C4-2B (cell line): Measurements from ENCODE around the gene USP36.

Experiments used
- CTCF ChIP-seq: fragments of 450-650 bp; conservative IDR thresholded peaks from 2 replicates; pipeline ENCODE4 v1.5.1; 2017; ENCODE audit warnings: mild to moderate bottlenecking
- ZFX ChIP-seq: fragments of 450-650 bp; IDR thresholded peaks from 2 replicates; pipeline ENCODE4 v1.6.1; 2017

GRCh38 chr17:78771758-78772382 is 68.7 kb downstream of the USP36 start:
- TF ChIP-seq CTCF (no peak), ZFX (no peak)
